ENCODE measurements around the gene PBX3. TPM values are rescaled to one million over a fixed set of nuclear protein-coding genes. Genes with fewer than 3 reads are reported as not detected.

PBX3 gene
- total and polyA plus RNA-seq, 3 donors from 2014 or later, result 21.0 to 56.1 (median 48.0) TPM

- Histone ChIP-seq H3K4me3 (no peak overlapping the region), H3K27me3 (no peaks in the 10 kb centered on the region), H3K4me1 (no peaks in the 10 kb centered on the region), H3K36me3 (ENCODE audit: low read depth, missing control alignments) (no peaks in the 10 kb centered on the region), H3K9me3 (no peaks in the 10 kb centered on the region), H3K27ac (no peak overlapping the region)
- intact Hi-C loops (cut with DNase I; ENCODE audit: low total_unique reads), result no loop called here
- WGBS, 2 donors, result 81 to 84% methylated on average over 14 to 15 of the region's 15 CpGs
- TF ChIP-seq POLR2A (IDR thresholded peaks at IDR 0.05), result no peak
- no peak for TF ChIP-seq CTCF (IDR thresholded peaks at IDR 0.05)
- no peak for DNase-seq
These were observed 246.3 kb downstream of the PBX3 start for GRCh38 chr9:125993466-125993865.

- Histone ChIP-seq H3K4me3 (no peak overlapping the region), H3K36me3 (ENCODE audit: low read depth, missing control alignments) (no peaks in the 10 kb centered on the region), H3K27me3 (no peaks in the 10 kb centered on the region), H3K9me3 (no peaks in the 10 kb centered on the region), H3K27ac (no peak overlapping the region), H3K4me1 (no peaks in the 10 kb centered on the region)
- DNase-seq, result no peak
- intact Hi-C loops (cut with DNase I; ENCODE audit: low total_unique reads), result no loop called here
- TF ChIP-seq CTCF (IDR thresholded peaks at IDR 0.05), result no peak
- TF ChIP-seq POLR2A (IDR thresholded peaks at IDR 0.05), result no peak
- 80 to 89% methylated on average over 13 to 19 of the region's 19 CpGs for whole genome bisulfite sequencing, 2 donors
These were observed 247.1 kb downstream of the PBX3 start for GRCh38 chr9:125994066-125994943.

GRCh38 chr9:125995006-125995405 lies 247.8 kb downstream of the PBX3 start:
- no peak overlapping the region for H3K27ac ChIP-seq
- no peak for TF ChIP-seq CTCF (IDR thresholded peaks at IDR 0.05)
- no peak for TF ChIP-seq POLR2A (IDR thresholded peaks at IDR 0.05)
- no peak overlapping the region for H3K4me3 ChIP-seq
- no peaks in the 10 kb centered on the region for H3K9me3 ChIP-seq
- intact Hi-C loops (cut with DNase I; ENCODE audit: low total_unique reads), result no loop called here
- no peaks in the 10 kb centered on the region for H3K4me1 ChIP-seq
- no peaks in the 10 kb centered on the region for H3K36me3 ChIP-seq (ENCODE audit: low read depth, missing control alignments)
- no peak for DNase-seq
- WGBS, 2 donors, result 89 to 100% methylated on average over 5 of the region's 5 CpGs
- no peaks in the 10 kb centered on the region for H3K27me3 ChIP-seq

DNA sequence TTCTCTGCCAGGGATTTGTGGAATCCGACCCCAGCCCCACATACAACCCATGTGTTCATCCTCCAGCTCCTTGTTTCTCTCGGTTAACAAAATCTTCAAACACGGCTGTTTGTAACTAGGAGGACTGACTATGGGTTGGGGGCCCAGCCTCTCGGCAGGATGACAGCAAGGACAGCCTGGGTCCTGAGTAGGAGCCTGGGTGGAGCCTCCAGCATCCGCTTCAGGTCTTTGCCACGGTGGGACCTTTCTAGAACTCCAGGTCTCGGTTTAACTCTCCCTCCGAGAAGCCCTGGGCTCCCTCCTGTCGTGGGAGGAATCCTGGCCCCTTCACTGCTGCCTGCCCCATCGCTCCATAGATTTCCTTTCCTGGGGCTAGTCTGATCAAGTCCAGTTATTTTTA lies 248.5 kb downstream of the PBX3 start:
- Histone ChIP-seq H3K27ac (no peak overlapping the region), H3K36me3 (ENCODE audit: low read depth, missing control alignments) (no peaks in the 10 kb centered on the region), H3K4me3 (no peak overlapping the region), H3K4me1 (no peaks in the 10 kb centered on the region), H3K27me3 (no peaks in the 10 kb centered on the region), H3K9me3 (no peaks in the 10 kb centered on the region)
- no peak for DNase-seq
- WGBS, 2 donors, result 80 to 92% methylated on average over 9 to 10 of the region's 10 CpGs
- intact Hi-C loops (cut with DNase I; ENCODE audit: low total_unique reads), result no loop called here
- no peak for TF ChIP-seq POLR2A (IDR thresholded peaks at IDR 0.05)
- TF ChIP-seq CTCF (IDR thresholded peaks at IDR 0.05), result no peak

GRCh38 chr9:125996791-125997190 lies 249.6 kb downstream of the PBX3 start:
- 87 to 92% methylated on average over 9 to 10 of the region's 10 CpGs for WGBS, 2 donors
- no peaks in the 10 kb centered on the region for H3K4me1 ChIP-seq
- H3K27me3 ChIP-seq, result no peaks in the 10 kb centered on the region
- DNase-seq, result no peak
- no peak overlapping the region for H3K4me3 ChIP-seq
- intact Hi-C loops (cut with DNase I; ENCODE audit: low total_unique reads), result no loop called here
- no peak overlapping the region for H3K27ac ChIP-seq
- TF ChIP-seq POLR2A (IDR thresholded peaks at IDR 0.05), result no peak
- TF ChIP-seq CTCF (IDR thresholded peaks at IDR 0.05), result no peak
- H3K9me3 ChIP-seq, result no peaks in the 10 kb centered on the region
- no peaks in the 10 kb centered on the region for H3K36me3 ChIP-seq (ENCODE audit: low read depth, missing control alignments)
